Stomach (tissue), 9 donors: ENCODE results near the gene RNASEH2C. TPM values are rescaled to one million over a fixed set of nuclear protein-coding genes. Genes with fewer than 3 reads are reported as not detected.

ENCODE experiments used
- DNase-seq, 2 donors: peaks; one replicate each; pipeline versions ENCODE4 v3.0.0 to v3.0.0-alpha.2; 2013 to 2019
- H3K27ac ChIP-seq, 5 donors: fragments of 200-600 bp in 4 of 5; sonication (generic) in 4 of 5; one replicate each; pipeline ENCODE4 v1.5.1; 2013 to 2019; ENCODE audit warnings: mild to moderate bottlenecking in 1 of 5, moderate library complexity in 1 of 5
- H3K27me3 ChIP-seq, 3 donors: fragments of 200-600 bp; sonication (generic); one replicate each; pipeline ENCODE4 v1.5.1; 2017 to 2019; ENCODE audit warnings: mixed run types in 1 of 3
- H3K36me3 ChIP-seq, 4 donors: fragments of 200-600 bp; sonication (generic); 1 replicate in 3 of 4; 2 replicates in 1 of 4; pipeline ENCODE4 v1.5.1; 2016 to 2019
- H3K4me1 ChIP-seq, 4 donors: fragments of 200-600 bp; sonication (generic); one replicate each; pipeline ENCODE4 v1.5.1; 2016 to 2019
- H3K4me3 ChIP-seq, 4 donors: fragments of 200-600 bp; sonication (generic) in 3 of 4; one replicate each; pipeline ENCODE4 v1.5.1; 2016 to 2019; ENCODE audit warnings: mild to moderate bottlenecking in 1 of 4
- H3K9me3 ChIP-seq, 4 donors: fragments of 200-600 bp; sonication (generic); one replicate each; pipeline ENCODE4 v1.5.1; 2016 to 2019
- CTCF ChIP-seq, 7 experiments: fragments of 450-650 bp in 4 of 7; fragments of 200-600 bp in 3 of 7; sonication (generic) in 3 of 7; IDR thresholded peaks; one replicate each; pipeline ENCODE4 v1.5.1; 2016 to 2019; ENCODE audit warnings: antibody characterized with exemption in 7 of 7, control low read depth in 2 of 7, mild to moderate bottlenecking in 1 of 7
- EP300 ChIP-seq: sonication (generic); formaldehyde crosslinking; IDR thresholded peaks from one replicate; pipeline ENCODE4 v1.6.1; 2017; ENCODE audit warnings: antibody characterized with exemption
- POLR2A ChIP-seq, 4 donors: fragments of 450-650 bp; IDR thresholded peaks; one replicate each; pipeline ENCODE4 v1.6.1; 2016; ENCODE audit warnings: antibody characterized with exemption in 4 of 4, control low read depth in 2 of 4, mild to moderate bottlenecking in 1 of 4, moderate library complexity in 1 of 4
- POLR2AphosphoS5 ChIP-seq, 3 donors: sonication (generic); formaldehyde crosslinking; IDR thresholded peaks; one replicate each; pipeline ENCODE4 v1.6.1; 2016; ENCODE audit warnings: antibody characterized with exemption in 3 of 3
- WGBS, 5 donors: extraction: QIAGEN DNeasy Blood & Tissue Kit in 3 of 5; methylation state at CpG; one replicate each; pipeline versions ENCODE4 v1.1.5 to v1.1.7; 2013 to 2018; 5-methylcytosine and 5-hydroxymethylcytosine counted together
- intact Hi-C: fragments of 100-400 bp; cut with DNase I; formaldehyde crosslinking; loops from one replicate; pipeline ENCODE4 v1.15.1; 2023; ENCODE audit warnings: low total_unique reads
- polyA plus RNA-seq, 3 donors: library from polyadenylated mRNA; stranded (reverse); fragments of 200-250 nt; gene quantifications; one replicate each; pipeline ENCODE4 v1.2.3, GENCODE V29; 2013
- small RNA-seq, 4 donors: library from RNA; depleted of rRNA; stranded (forward); fragments of <200 nt; gene quantifications; one replicate each; pipeline ENCODE3, GENCODE V24; 2016
- total RNA-seq, 5 donors: library from RNA; depleted of rRNA; stranded (reverse); fragments of >200 nt; gene quantifications; one replicate each; pipeline versions ENCODE4 v1.1.0 to v1.2.3, GENCODE V29; 2014 to 2016
- donor health status: healthy with polysubstance abuse.
- donor health status: Bipolar disorder and iron deficiency.
- donor health status: healthy.

Gene RNASEH2C
- total and polyA plus RNA-seq, 8 donors, result 14.1 to 171 (median 67.1) TPM

- H3K4me1 ChIP-seq, result no peaks in the 10 kb centered on the region
- 73 to 82% (median 79%) methylated on average over 5 of the region's 5 CpGs for whole genome bisulfite sequencing, 5 donors
- intact Hi-C loops, result no loop called here
- no peak overlapping the region for H3K27ac ChIP-seq
- H3K36me3 ChIP-seq, result no peaks in the 10 kb centered on the region
- no peaks in the 10 kb centered on the region for H3K9me3 ChIP-seq
- DNase-seq, result no peak
- H3K4me3 ChIP-seq, result no peak overlapping the region
- TF ChIP-seq POLR2AphosphoS5 (IDR thresholded peaks at IDR 0.05) (no peak), POLR2A (IDR thresholded peaks at IDR 0.05) (no peak), CTCF (IDR thresholded peaks at IDR 0.05) (no peak), EP300 (no peak)
- no peaks in the 10 kb centered on the region for H3K27me3 ChIP-seq
Observed at GRCh38 chr11:65680192-65680743, 40.3 kb downstream of the RNASEH2C start.

GRCh38 chr11:65672982-65673381 lies 47.6 kb downstream of the RNASEH2C start:
- DNase-seq, result no peak
- TF ChIP-seq POLR2AphosphoS5 (IDR thresholded peaks at IDR 0.05), result no peak
- TF ChIP-seq CTCF (IDR thresholded peaks at IDR 0.05), result no peak
- no peak for TF ChIP-seq EP300
- TF ChIP-seq POLR2A (IDR thresholded peaks at IDR 0.05), result no peak
- Histone ChIP-seq H3K36me3 (no peaks in the 10 kb centered on the region), H3K4me1 (no peaks in the 10 kb centered on the region), H3K27me3 (no peaks in the 10 kb centered on the region), H3K9me3 (no peaks in the 10 kb centered on the region), H3K4me3 (no peak overlapping the region), H3K27ac (no peak overlapping the region)
- WGBS, 5 donors, result 90 to 99% (median 93%) methylated on average over 1 to 2 of the region's 2 CpGs
- intact Hi-C loops, result no loop called here

GRCh38 chr11:65672180-65672860 lies 48.3 kb downstream of the RNASEH2C start:
- Histone ChIP-seq H3K27ac (no peak overlapping the region), H3K4me1 (no peaks in the 10 kb centered on the region)
- TF ChIP-seq EP300 (no peak), POLR2A (IDR thresholded peaks at IDR 0.05) (no peak), POLR2AphosphoS5 (IDR thresholded peaks at IDR 0.05) (no peak), CTCF (IDR thresholded peaks at IDR 0.05) (no peak)

More at GRCh38 chr11:65672180-65672860, 48.3 kb downstream of the RNASEH2C start:
- Histone ChIP-seq H3K9me3 (no peaks in the 10 kb centered on the region), H3K36me3 (no peaks in the 10 kb centered on the region), H3K4me3 (no peak overlapping the region), H3K27me3 (no peaks in the 10 kb centered on the region)
- intact Hi-C loops, result no loop called here
- DNase-seq, result no peak

Small RNAs within 50 kb of the gene (small RNA-seq; reads per million reads assigned to genes)
- gene RN7SL309P, result 0 reads per million in 4 donors

Other genes with a start within 250 kb of the RNASEH2C start
- gene MALAT1, start 221.8 kb downstream of the RNASEH2C start, total RNA-seq, result over 10,000 TPM; 11,517 to 39,496 (median 13,707) TPM
- 100 to 1,000 TPM; 124 to 296 (median 126) TPM for gene MALAT1, start 221.8 kb downstream of the RNASEH2C start, polyA plus RNA-seq
- 10 to 100 TPM in 4 of 5 donors, 1 to 10 TPM in 1; 3.5 to 89.0 (median 65.2) TPM for gene SCYL1, start 195.7 kb downstream of the RNASEH2C start, total RNA-seq
- 10 to 100 TPM; 65.8 to 94.8 (median 86.1) TPM for gene SCYL1, start 195.7 kb downstream of the RNASEH2C start, polyA plus RNA-seq
- gene LTBP3, start 162.4 kb downstream of the RNASEH2C start, total RNA-seq, result 100 to 1,000 TPM in 4 of 5 donors, 10 to 100 TPM in 1; 35.1 to 452 (median 117) TPM
- 10 to 100 TPM; 26.9 to 58.2 (median 28.7) TPM for gene LTBP3, start 162.4 kb downstream of the RNASEH2C start, polyA plus RNA-seq
- gene ZNRD2, start 150.3 kb downstream of the RNASEH2C start, total RNA-seq, result 10 to 100 TPM; 17.7 to 99.1 (median 51.9) TPM
- gene ZNRD2, start 150.3 kb downstream of the RNASEH2C start, polyA plus RNA-seq, result 10 to 100 TPM; 49.6 to 56.6 (median 51.8) TPM
- gene FAM89B, start 148.3 kb downstream of the RNASEH2C start, total RNA-seq, result 10 to 100 TPM in 4 of 5 donors, 1 to 10 TPM in 1; 3.9 to 57.8 (median 48.1) TPM
- 10 to 100 TPM; 63.4 to 68.2 (median 65.1) TPM for gene FAM89B, start 148.3 kb downstream of the RNASEH2C start, polyA plus RNA-seq
- 100 to 1,000 TPM in 4 of 5 donors, 10 to 100 TPM in 1; 43.0 to 200 (median 126) TPM for gene EHBP1L1, start 144.7 kb downstream of the RNASEH2C start, total RNA-seq
- 10 to 100 TPM; 28.0 to 67.6 (median 49.2) TPM for gene EHBP1L1, start 144.7 kb downstream of the RNASEH2C start, polyA plus RNA-seq
- gene KCNK7, start 125.0 kb downstream of the RNASEH2C start, total RNA-seq, result 1 to 10 TPM in 1 of 5 donors, under 1 TPM in 1, not detected in 3; 0.58 to 2.6 TPM
- gene KCNK7, start 125.0 kb downstream of the RNASEH2C start, polyA plus RNA-seq, result 1 to 10 TPM in 2 of 3 donors, not detected in 1; 3.5 to 5.8 TPM
- gene MAP3K11, start 106.6 kb downstream of the RNASEH2C start, total RNA-seq, result 100 to 1,000 TPM in 1 of 5 donors, 10 to 100 TPM in 4; 37.6 to 118 (median 63.6) TPM
- 10 to 100 TPM; 31.0 to 62.9 (median 44.8) TPM for gene MAP3K11, start 106.6 kb downstream of the RNASEH2C start, polyA plus RNA-seq
- 10 to 100 TPM in 4 of 5 donors, 1 to 10 TPM in 1; 9.7 to 76.2 (median 40.3) TPM for gene PCNX3, start 105.0 kb downstream of the RNASEH2C start, total RNA-seq
- gene PCNX3, start 105.0 kb downstream of the RNASEH2C start, polyA plus RNA-seq, result 10 to 100 TPM in 1 of 3 donors, 1 to 10 TPM in 2; 4.6 to 11.0 (median 6.8) TPM
- gene SIPA1, start 82.7 kb downstream of the RNASEH2C start, total RNA-seq, result 10 to 100 TPM; 13.2 to 47.5 (median 33.8) TPM
- gene SIPA1, start 82.7 kb downstream of the RNASEH2C start, polyA plus RNA-seq, result 10 to 100 TPM; 59.9 to 80.4 (median 67.6) TPM
- gene RELA, start 57.9 kb downstream of the RNASEH2C start, total RNA-seq, result 10 to 100 TPM; 27.4 to 68.8 (median 54.0) TPM
- 10 to 100 TPM; 37.9 to 56.8 (median 39.2) TPM for gene RELA, start 57.9 kb downstream of the RNASEH2C start, polyA plus RNA-seq
- 10 to 100 TPM; 13.3 to 99.1 (median 58.7) TPM for gene KAT5, start 8.5 kb downstream of the RNASEH2C start, total RNA-seq
- gene KAT5, start 8.5 kb downstream of the RNASEH2C start, polyA plus RNA-seq, result 10 to 100 TPM; 51.5 to 76.8 (median 53.5) TPM
- gene AP5B1, start 60.2 kb upstream of the RNASEH2C start, total RNA-seq, result 10 to 100 TPM in 4 of 5 donors, 1 to 10 TPM in 1; 7.3 to 44.9 (median 19.6) TPM
- 1 to 10 TPM; 3.6 to 5.1 (median 3.7) TPM for gene AP5B1, start 60.2 kb upstream of the RNASEH2C start, polyA plus RNA-seq
- gene OVOL1, start 66.3 kb upstream of the RNASEH2C start, total RNA-seq, result 100 to 1,000 TPM in 1 of 5 donors, 10 to 100 TPM in 1, 1 to 10 TPM in 2, not detected in 1; 1.2 to 120 (median 9.9) TPM
- 1 to 10 TPM in 2 of 3 donors, under 1 TPM in 1; 0.92 to 7.8 (median 1.3) TPM for gene OVOL1, start 66.3 kb upstream of the RNASEH2C start, polyA plus RNA-seq
- 1 to 10 TPM in 2 of 5 donors, under 1 TPM in 1, not detected in 2; 0.29 to 1.4 (median 1.3) TPM for gene SNX32, start 113.2 kb upstream of the RNASEH2C start, total RNA-seq
- gene SNX32, start 113.2 kb upstream of the RNASEH2C start, polyA plus RNA-seq, result under 1 TPM; 0.25 to 0.90 (median 0.61) TPM
- gene CFL1, start 137.4 kb upstream of the RNASEH2C start, total RNA-seq, result 1,000 to 10,000 TPM in 1 of 5 donors, 100 to 1,000 TPM in 4; 389 to 1,430 (median 677) TPM
- 100 to 1,000 TPM; 534 to 874 (median 658) TPM for gene CFL1, start 137.4 kb upstream of the RNASEH2C start, polyA plus RNA-seq
- gene MUS81, start 139.6 kb upstream of the RNASEH2C start, total RNA-seq, result 100 to 1,000 TPM in 2 of 5 donors, 10 to 100 TPM in 3; 26.4 to 162 (median 81.1) TPM
- 10 to 100 TPM; 32.7 to 64.6 (median 32.9) TPM for gene MUS81, start 139.6 kb upstream of the RNASEH2C start, polyA plus RNA-seq
- 10 to 100 TPM; 21.0 to 34.4 (median 23.3) TPM for gene EFEMP2, start 152.0 kb upstream of the RNASEH2C start, total RNA-seq
- 10 to 100 TPM; 31.8 to 37.9 (median 36.0) TPM for gene EFEMP2, start 152.0 kb upstream of the RNASEH2C start, polyA plus RNA-seq
- gene CTSW, start 159.0 kb upstream of the RNASEH2C start, total RNA-seq, result 1 to 10 TPM in 2 of 5 donors, under 1 TPM in 1, not detected in 2; 0.58 to 2.2 (median 1.1) TPM
- 1 to 10 TPM in 2 of 3 donors, under 1 TPM in 1; 0.43 to 2.7 (median 1.6) TPM for gene CTSW, start 159.0 kb upstream of the RNASEH2C start, polyA plus RNA-seq
- gene FIBP, start 167.7 kb upstream of the RNASEH2C start, total RNA-seq, result 100 to 1,000 TPM in 2 of 5 donors, 10 to 100 TPM in 3; 25.4 to 488 (median 74.3) TPM
- 10 to 100 TPM; 45.2 to 76.5 (median 66.0) TPM for gene FIBP, start 167.7 kb upstream of the RNASEH2C start, polyA plus RNA-seq
- gene CCDC85B, start 169.9 kb upstream of the RNASEH2C start, total RNA-seq, result 10 to 100 TPM in 4 of 5 donors, 1 to 10 TPM in 1; 7.0 to 68.9 (median 20.6) TPM
- 10 to 100 TPM; 25.1 to 50.4 (median 42.5) TPM for gene CCDC85B, start 169.9 kb upstream of the RNASEH2C start, polyA plus RNA-seq
- 10 to 100 TPM in 1 of 5 donors, 1 to 10 TPM in 2, not detected in 2; 1.7 to 43.3 (median 1.9) TPM for gene FOSL1, start 179.6 kb upstream of the RNASEH2C start, total RNA-seq
- gene FOSL1, start 179.6 kb upstream of the RNASEH2C start, polyA plus RNA-seq, result 10 to 100 TPM in 2 of 3 donors, 1 to 10 TPM in 1; 7.0 to 14.7 (median 14.1) TPM
- 10 to 100 TPM in 3 of 5 donors, 1 to 10 TPM in 2; 3.1 to 16.8 (median 10.1) TPM for gene C11orf68, start 198.3 kb upstream of the RNASEH2C start, total RNA-seq
- 10 to 100 TPM; 26.9 to 31.3 (median 29.6) TPM for gene C11orf68, start 198.3 kb upstream of the RNASEH2C start, polyA plus RNA-seq
- 100 to 1,000 TPM in 1 of 5 donors, 10 to 100 TPM in 4; 13.3 to 133 (median 49.2) TPM for gene DRAP1, start 198.6 kb upstream of the RNASEH2C start, total RNA-seq
- gene DRAP1, start 198.6 kb upstream of the RNASEH2C start, polyA plus RNA-seq, result 10 to 100 TPM; 64.0 to 89.2 (median 77.9) TPM
- gene TSGA10IP, start 224.7 kb upstream of the RNASEH2C start, total RNA-seq, result not detected
- not detected for gene TSGA10IP, start 224.7 kb upstream of the RNASEH2C start, polyA plus RNA-seq
- 100 to 1,000 TPM in 2 of 5 donors, 10 to 100 TPM in 3; 26.1 to 278 (median 38.4) TPM for gene SART1, start 240.9 kb upstream of the RNASEH2C start, total RNA-seq
- gene SART1, start 240.9 kb upstream of the RNASEH2C start, polyA plus RNA-seq, result 10 to 100 TPM; 76.1 to 93.2 (median 88.9) TPM